Measurements from ENCODE around the gene ACAD8.

The ACAD8 gene

GRCh38 chr11:134292661-134293060, 39.3 kb downstream of the ACAD8 start:
- DNase-seq, result no peak

- no peak for DNase-seq
Observed at GRCh38 chr11:134293119-134294113, 40.0 kb downstream of the ACAD8 start.

- DNase-seq, result no peak
Observed at GRCh38 chr11:134294664-134295063, 41.3 kb downstream of the ACAD8 start.

GRCh38 chr11:134312223-134312622, 58.9 kb downstream of the ACAD8 start:
- no peak for DNase-seq

GRCh38 chr11:134312807-134313206, 59.4 kb downstream of the ACAD8 start:
- DNase-seq, result no peak

GRCh38 chr11:134313379-134313778, 60.0 kb downstream of the ACAD8 start:
- no peak for DNase-seq

GRCh38 chr11:134313821-134314607, 60.6 kb downstream of the ACAD8 start:
- DNase-seq, result no peak

All from activated gamma-delta T cell treated with Interleukin-2 at 50 U/mL for 16 hours (primary cell).